ENCODE measurements around the gene RANBP1.

The RANBP1 gene

GRCh38 chr22:20124083-20124787, 8.3 kb downstream of the RANBP1 start:
- Histone ChIP-seq H3K27ac (replicated peaks) (no peak overlapping the region), H3K4me3 (replicated peaks; ENCODE audit: insufficient read depth, low read length) (no peak overlapping the region), H3K27me3 (ENCODE audit: insufficient read depth, poor library complexity, severe bottlenecking) (no peaks in the 10 kb centered on the region)
- no peak for DNase-seq (ENCODE audit: low read depth in 1 of 2, low spot score in 1 of 2)
- TF ChIP-seq, protein P1, sequence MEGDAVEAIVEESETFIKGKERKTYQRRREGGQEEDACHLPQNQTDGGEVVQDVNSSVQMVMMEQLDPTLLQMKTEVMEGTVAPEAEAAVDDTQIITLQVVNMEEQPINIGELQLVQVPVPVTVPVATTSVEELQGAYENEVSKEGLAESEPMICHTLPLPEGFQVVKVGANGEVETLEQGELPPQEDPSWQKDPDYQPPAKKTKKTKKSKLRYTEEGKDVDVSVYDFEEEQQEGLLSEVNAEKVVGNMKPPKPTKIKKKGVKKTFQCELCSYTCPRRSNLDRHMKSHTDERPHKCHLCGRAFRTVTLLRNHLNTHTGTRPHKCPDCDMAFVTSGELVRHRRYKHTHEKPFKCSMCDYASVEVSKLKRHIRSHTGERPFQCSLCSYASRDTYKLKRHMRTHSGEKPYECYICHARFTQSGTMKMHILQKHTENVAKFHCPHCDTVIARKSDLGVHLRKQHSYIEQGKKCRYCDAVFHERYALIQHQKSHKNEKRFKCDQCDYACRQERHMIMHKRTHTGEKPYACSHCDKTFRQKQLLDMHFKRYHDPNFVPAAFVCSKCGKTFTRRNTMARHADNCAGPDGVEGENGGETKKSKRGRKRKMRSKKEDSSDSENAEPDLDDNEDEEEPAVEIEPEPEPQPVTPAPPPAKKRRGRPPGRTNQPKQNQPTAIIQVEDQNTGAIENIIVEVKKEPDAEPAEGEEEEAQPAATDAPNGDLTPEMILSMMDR (IDR thresholded peaks at IDR 0.05; ENCODE audit: insufficient read depth, low read length): no peak
- TF ChIP-seq, protein P2, sequence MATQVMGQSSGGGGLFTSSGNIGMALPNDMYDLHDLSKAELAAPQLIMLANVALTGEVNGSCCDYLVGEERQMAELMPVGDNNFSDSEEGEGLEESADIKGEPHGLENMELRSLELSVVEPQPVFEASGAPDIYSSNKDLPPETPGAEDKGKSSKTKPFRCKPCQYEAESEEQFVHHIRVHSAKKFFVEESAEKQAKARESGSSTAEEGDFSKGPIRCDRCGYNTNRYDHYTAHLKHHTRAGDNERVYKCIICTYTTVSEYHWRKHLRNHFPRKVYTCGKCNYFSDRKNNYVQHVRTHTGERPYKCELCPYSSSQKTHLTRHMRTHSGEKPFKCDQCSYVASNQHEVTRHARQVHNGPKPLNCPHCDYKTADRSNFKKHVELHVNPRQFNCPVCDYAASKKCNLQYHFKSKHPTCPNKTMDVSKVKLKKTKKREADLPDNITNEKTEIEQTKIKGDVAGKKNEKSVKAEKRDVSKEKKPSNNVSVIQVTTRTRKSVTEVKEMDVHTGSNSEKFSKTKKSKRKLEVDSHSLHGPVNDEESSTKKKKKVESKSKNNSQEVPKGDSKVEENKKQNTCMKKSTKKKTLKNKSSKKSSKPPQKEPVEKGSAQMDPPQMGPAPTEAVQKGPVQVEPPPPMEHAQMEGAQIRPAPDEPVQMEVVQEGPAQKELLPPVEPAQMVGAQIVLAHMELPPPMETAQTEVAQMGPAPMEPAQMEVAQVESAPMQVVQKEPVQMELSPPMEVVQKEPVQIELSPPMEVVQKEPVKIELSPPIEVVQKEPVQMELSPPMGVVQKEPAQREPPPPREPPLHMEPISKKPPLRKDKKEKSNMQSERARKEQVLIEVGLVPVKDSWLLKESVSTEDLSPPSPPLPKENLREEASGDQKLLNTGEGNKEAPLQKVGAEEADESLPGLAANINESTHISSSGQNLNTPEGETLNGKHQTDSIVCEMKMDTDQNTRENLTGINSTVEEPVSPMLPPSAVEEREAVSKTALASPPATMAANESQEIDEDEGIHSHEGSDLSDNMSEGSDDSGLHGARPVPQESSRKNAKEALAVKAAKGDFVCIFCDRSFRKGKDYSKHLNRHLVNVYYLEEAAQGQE (IDR thresholded peaks at IDR 0.05; ENCODE audit: insufficient replicate concordance, low read depth): no peak
- TF ChIP-seq SPI1 (IDR thresholded peaks at IDR 0.05; ENCODE audit: borderline replicate concordance, low read depth) (no peak), POLR2AphosphoS5 (IDR thresholded peaks at IDR 0.05; ENCODE audit: low read depth) (no peak), GABPA (IDR thresholded peaks at IDR 0.05; ENCODE audit: low read depth) (no peak)

- TF ChIP-seq POLR2AphosphoS5 (IDR thresholded peaks at IDR 0.05; ENCODE audit: low read depth): no peak
- TF ChIP-seq, protein P1 (IDR thresholded peaks at IDR 0.05; ENCODE audit: insufficient read depth, low read length): no peak
- no peak for TF ChIP-seq GABPA (IDR thresholded peaks at IDR 0.05; ENCODE audit: low read depth)
- TF ChIP-seq SPI1 (IDR thresholded peaks at IDR 0.05; ENCODE audit: borderline replicate concordance, low read depth): no peak
- TF ChIP-seq, protein P2 (IDR thresholded peaks at IDR 0.05; ENCODE audit: insufficient replicate concordance, low read depth): no peak
- Histone ChIP-seq H3K27ac (replicated peaks) (no peak overlapping the region), H3K4me3 (replicated peaks; ENCODE audit: insufficient read depth, low read length) (no peak overlapping the region), H3K27me3 (ENCODE audit: insufficient read depth, poor library complexity, severe bottlenecking) (peaks cover 3% of the 10 kb centered on the region)
- no peak for DNase-seq (ENCODE audit: low read depth in 1 of 2, low spot score in 1 of 2)
These were observed 9.6 kb downstream of the RANBP1 start for GRCh38 chr22:20125201-20126174.

GRCh38 chr22:20126284-20127029, 10.6 kb downstream of the RANBP1 start:
- H3K27me3 ChIP-seq (ENCODE audit: insufficient read depth, poor library complexity, severe bottlenecking): peaks cover 12% of the 10 kb centered on the region
- no peak overlapping the region for H3K4me3 ChIP-seq (replicated peaks; ENCODE audit: insufficient read depth, low read length)
- no peak overlapping the region for H3K27ac ChIP-seq (replicated peaks)
- DNase-seq (ENCODE audit: low read depth in 1 of 2, low spot score in 1 of 2): no peak
- TF ChIP-seq POLR2AphosphoS5 (IDR thresholded peaks at IDR 0.05; ENCODE audit: low read depth) (no peak), GABPA (IDR thresholded peaks at IDR 0.05; ENCODE audit: low read depth) (no peak), SPI1 (IDR thresholded peaks at IDR 0.05; ENCODE audit: borderline replicate concordance, low read depth) (no peak)
- TF ChIP-seq, protein P2 (IDR thresholded peaks at IDR 0.05; ENCODE audit: insufficient replicate concordance, low read depth): no peak
- TF ChIP-seq, protein P1 (IDR thresholded peaks at IDR 0.05; ENCODE audit: insufficient read depth, low read length): no peak
